Neural progenitor cell (in vitro differentiated cells): ENCODE data around the gene SLC2A5. TPM values are rescaled to one million over a fixed set of nuclear protein-coding genes. Genes with fewer than 3 reads are reported as not detected.

Experiments used
- DNase-seq: peaks from one replicate; pipeline ENCODE4 v3.0.0-alpha.2; 2016; ENCODE audit warnings: low spot score
- H2AFZ ChIP-seq: fragments of 200-600 bp; sonication (generic); replicated peaks from 2 replicates; pipeline ENCODE4 v1.6.1; 2016; ENCODE audit warnings: antibody characterized with exemption
- H3F3A ChIP-seq: fragments of 200-600 bp; sonication (generic); 2 replicates; pipeline ENCODE4 v1.6.1; 2016; ENCODE audit warnings: antibody characterized with exemption, low read depth
- H3K27ac ChIP-seq: fragments of 200-600 bp; sonication (generic); 2 replicates; pipeline ENCODE4 v1.5.1; 2016; ENCODE audit warnings: mild to moderate bottlenecking
- H3K27me3 ChIP-seq: fragments of 200-600 bp; sonication (generic); 2 replicates; pipeline ENCODE4 v1.6.1; 2016; ENCODE audit warnings: mild to moderate bottlenecking, moderate library complexity
- H3K36me3 ChIP-seq: fragments of 200-600 bp; sonication (generic); 2 replicates; pipeline ENCODE4 v1.5.1; 2016
- H3K4me1 ChIP-seq: fragments of 200-600 bp; sonication (generic); 2 replicates; pipeline ENCODE4 v1.6.1; 2016; ENCODE audit warnings: mixed run types
- H3K4me2 ChIP-seq: fragments of 200-600 bp; sonication (generic); 2 replicates; pipeline ENCODE4 v1.6.1; 2016
- H3K4me3 ChIP-seq: fragments of 200-600 bp; sonication (generic); 2 replicates; pipeline ENCODE4 v1.5.1; 2016
- H3K79me2 ChIP-seq: fragments of 200-600 bp; sonication (generic); 2 replicates; pipeline ENCODE4 v1.6.1; 2016; ENCODE audit warnings: low read depth
- H3K9ac ChIP-seq: fragments of 200-600 bp; sonication (generic); 2 replicates; pipeline ENCODE4 v1.6.1; 2016
- H3K9me3 ChIP-seq: fragments of 200-600 bp; sonication (generic); 2 replicates; pipeline ENCODE4 v1.5.1; 2016; ENCODE audit warnings: low read depth
- H4K20me1 ChIP-seq: fragments of 200-600 bp; sonication (generic); 2 replicates; pipeline ENCODE4 v1.6.1; 2016; ENCODE audit warnings: low read depth
- H3K27ac Mint-ChIP-seq: 3 replicates; pipeline ENCODE4 v1.8.0; 2021; ENCODE audit warnings: mixed read lengths
- H3K27me3 Mint-ChIP-seq: 2 replicates; pipeline ENCODE4 v1.8.0; 2022; ENCODE audit warnings: low read depth, mild to moderate bottlenecking, inconsistent platforms, moderate library complexity, mixed read lengths; ENCODE audit not compliant: insufficient read depth
- H3K36me3 Mint-ChIP-seq: 3 replicates; pipeline ENCODE4 v1.8.0; 2021; ENCODE audit warnings: mixed read lengths
- H3K4me1 Mint-ChIP-seq: 3 replicates; pipeline ENCODE4 v1.8.0; 2021; ENCODE audit warnings: mixed read lengths
- H3K4me3 Mint-ChIP-seq: 3 replicates; pipeline ENCODE4 v1.8.0; 2021; ENCODE audit warnings: mild to moderate bottlenecking, moderate library complexity, mixed read lengths
- H3K9me3 Mint-ChIP-seq: 3 replicates; pipeline ENCODE4 v1.8.0; 2020; ENCODE audit warnings: mixed read lengths
- EZH2 ChIP-seq: fragments of 200-600 bp; sonication (generic); IDR thresholded peaks from 2 replicates; pipeline ENCODE4 v1.6.1; 2017; ENCODE audit warnings: antibody characterized with exemption, mild to moderate bottlenecking, moderate library complexity
- EZH2phosphoT487 ChIP-seq: fragments of 200-600 bp; sonication (generic); IDR thresholded peaks from 2 replicates; pipeline ENCODE4 v1.6.1; 2017; ENCODE audit warnings: antibody characterized with exemption
- total RNA-seq: library from RNA; depleted of rRNA; stranded (reverse); fragments of >200 nt; gene quantifications from 2 replicates; pipeline ENCODE4 v1.2.3, GENCODE V29; 2015; ENCODE audit warnings: low replicate concordance
- TF ChIP-seq, protein P1 (sequence below): fragments of 200-600 bp; sonication (generic); IDR thresholded peaks from 2 replicates; pipeline ENCODE4 v1.5.1; 2017; ENCODE audit warnings: antibody characterized with exemption, mild to moderate bottlenecking

The SLC2A5 gene
- total RNA-seq, 1 donor from 2014 or later, result not detected

DNA sequence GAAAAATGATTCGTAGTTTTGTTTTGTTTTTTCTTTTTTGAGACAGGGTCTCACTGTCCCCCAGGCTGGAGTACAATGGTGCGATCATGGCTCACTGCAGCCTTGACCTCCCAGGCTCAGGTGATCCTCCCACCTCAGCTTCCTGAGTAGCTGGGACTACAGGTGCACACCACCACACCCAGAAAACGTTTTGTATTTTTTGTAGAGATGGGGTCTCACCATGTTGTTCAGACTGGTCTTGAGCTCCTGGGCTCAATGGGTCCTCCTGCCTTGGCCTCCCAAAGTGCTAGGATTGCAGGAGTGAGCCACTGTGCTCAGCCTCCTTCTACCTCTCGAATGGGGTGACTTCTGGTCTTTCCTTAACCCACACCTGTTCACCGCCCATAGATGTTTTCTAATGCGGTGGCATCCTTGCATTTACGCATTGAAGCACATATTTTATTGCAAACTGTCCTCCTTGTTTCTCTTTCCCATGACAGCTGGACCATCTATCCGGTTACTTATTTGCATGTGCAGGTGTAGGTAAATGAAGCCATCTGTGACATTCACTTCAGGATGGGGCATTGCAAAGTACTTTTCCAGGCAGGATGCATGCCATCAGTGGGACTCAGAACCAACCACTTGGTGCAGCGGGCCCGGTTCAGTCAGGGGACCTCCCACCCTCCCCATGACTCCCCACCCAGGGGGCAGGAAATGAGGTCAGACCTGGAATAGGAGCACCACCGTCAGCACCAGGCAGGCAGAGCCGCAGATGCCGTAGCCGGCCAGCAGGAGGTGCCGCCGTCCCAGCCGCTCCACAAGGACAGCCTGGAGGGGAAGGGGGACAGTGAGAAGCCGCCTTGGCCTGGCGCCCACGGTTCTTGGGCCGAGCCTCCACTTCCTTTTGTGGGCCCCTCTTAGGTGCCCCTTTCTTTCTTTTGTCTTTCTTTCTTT lies 59.7 kb downstream of the SLC2A5 start:
- H3K79me2 ChIP-seq, result no peaks in the 10 kb centered on the region
- no peaks in the 10 kb centered on the region for H3F3A ChIP-seq
- no peak overlapping the region for H3K9ac ChIP-seq
- Mint-ChIP-seq H3K4me3 (no peak overlapping the region), H3K27me3 (peaks cover 13% of the 10 kb centered on the region), H3K4me1 (peaks cover 11% of the 10 kb centered on the region), H3K36me3 (no peaks in the 10 kb centered on the region), H3K27ac (peak overlapping the region; percentile 62), H3K9me3 (no peaks in the 10 kb centered on the region)
- H3K27me3 ChIP-seq, result no peaks in the 10 kb centered on the region
- no peaks in the 10 kb centered on the region for H3K4me1 ChIP-seq
- TF ChIP-seq, protein P1, sequence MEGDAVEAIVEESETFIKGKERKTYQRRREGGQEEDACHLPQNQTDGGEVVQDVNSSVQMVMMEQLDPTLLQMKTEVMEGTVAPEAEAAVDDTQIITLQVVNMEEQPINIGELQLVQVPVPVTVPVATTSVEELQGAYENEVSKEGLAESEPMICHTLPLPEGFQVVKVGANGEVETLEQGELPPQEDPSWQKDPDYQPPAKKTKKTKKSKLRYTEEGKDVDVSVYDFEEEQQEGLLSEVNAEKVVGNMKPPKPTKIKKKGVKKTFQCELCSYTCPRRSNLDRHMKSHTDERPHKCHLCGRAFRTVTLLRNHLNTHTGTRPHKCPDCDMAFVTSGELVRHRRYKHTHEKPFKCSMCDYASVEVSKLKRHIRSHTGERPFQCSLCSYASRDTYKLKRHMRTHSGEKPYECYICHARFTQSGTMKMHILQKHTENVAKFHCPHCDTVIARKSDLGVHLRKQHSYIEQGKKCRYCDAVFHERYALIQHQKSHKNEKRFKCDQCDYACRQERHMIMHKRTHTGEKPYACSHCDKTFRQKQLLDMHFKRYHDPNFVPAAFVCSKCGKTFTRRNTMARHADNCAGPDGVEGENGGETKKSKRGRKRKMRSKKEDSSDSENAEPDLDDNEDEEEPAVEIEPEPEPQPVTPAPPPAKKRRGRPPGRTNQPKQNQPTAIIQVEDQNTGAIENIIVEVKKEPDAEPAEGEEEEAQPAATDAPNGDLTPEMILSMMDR, result peak; percentile 75
- no peak for TF ChIP-seq EZH2phosphoT487
- H3K27ac ChIP-seq, result no peak overlapping the region
- no peaks in the 10 kb centered on the region for H3K36me3 ChIP-seq
- no peak overlapping the region for H3K4me3 ChIP-seq
- no peak overlapping the region for H2AFZ ChIP-seq
- H3K4me2 ChIP-seq, result no peak overlapping the region
- H4K20me1 ChIP-seq, result no peaks in the 10 kb centered on the region
- no peaks in the 10 kb centered on the region for H3K9me3 ChIP-seq
- DNase-seq, result peak; percentile 72

DNA sequence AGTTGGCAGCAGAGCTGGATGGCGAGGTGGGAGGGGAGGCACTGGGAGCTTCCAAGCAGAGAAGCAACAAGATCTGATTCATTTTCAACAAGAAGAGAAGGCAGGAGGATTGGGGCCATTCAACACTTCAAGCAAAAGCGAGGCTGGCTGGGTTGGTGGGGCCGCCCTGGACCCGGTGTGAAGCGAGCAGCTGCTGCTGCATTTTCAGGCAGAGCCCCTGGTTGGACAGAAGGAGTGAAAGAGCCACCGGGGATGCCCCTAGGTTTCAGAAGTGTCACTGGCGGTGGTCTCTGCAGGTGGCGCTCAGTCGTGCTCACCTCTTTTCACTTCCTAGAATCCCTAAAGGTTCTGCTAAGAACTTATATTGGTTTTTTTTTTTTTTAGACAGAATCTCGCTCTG lies 61.2 kb downstream of the SLC2A5 start:
- Mint-ChIP-seq H3K4me3 (no peak overlapping the region), H3K4me1 (peaks cover 18% of the 10 kb centered on the region), H3K27me3 (peaks cover 12% of the 10 kb centered on the region), H3K27ac (no peak overlapping the region), H3K36me3 (no peaks in the 10 kb centered on the region), H3K9me3 (no peaks in the 10 kb centered on the region)
- Histone ChIP-seq H3K4me3 (no peak overlapping the region), H3K4me1 (no peaks in the 10 kb centered on the region), H4K20me1 (no peaks in the 10 kb centered on the region), H3K27me3 (no peaks in the 10 kb centered on the region), H3K79me2 (no peaks in the 10 kb centered on the region), H3K4me2 (no peak overlapping the region), H3K36me3 (no peaks in the 10 kb centered on the region), H2AFZ (no peak overlapping the region), H3F3A (no peaks in the 10 kb centered on the region), H3K9ac (no peak overlapping the region), H3K27ac (no peak overlapping the region), H3K9me3 (no peaks in the 10 kb centered on the region)
- DNase-seq, result no peak
- TF ChIP-seq, protein P1, result no peak
- TF ChIP-seq EZH2, result no peak
- no peak for TF ChIP-seq EZH2phosphoT487

DNA sequence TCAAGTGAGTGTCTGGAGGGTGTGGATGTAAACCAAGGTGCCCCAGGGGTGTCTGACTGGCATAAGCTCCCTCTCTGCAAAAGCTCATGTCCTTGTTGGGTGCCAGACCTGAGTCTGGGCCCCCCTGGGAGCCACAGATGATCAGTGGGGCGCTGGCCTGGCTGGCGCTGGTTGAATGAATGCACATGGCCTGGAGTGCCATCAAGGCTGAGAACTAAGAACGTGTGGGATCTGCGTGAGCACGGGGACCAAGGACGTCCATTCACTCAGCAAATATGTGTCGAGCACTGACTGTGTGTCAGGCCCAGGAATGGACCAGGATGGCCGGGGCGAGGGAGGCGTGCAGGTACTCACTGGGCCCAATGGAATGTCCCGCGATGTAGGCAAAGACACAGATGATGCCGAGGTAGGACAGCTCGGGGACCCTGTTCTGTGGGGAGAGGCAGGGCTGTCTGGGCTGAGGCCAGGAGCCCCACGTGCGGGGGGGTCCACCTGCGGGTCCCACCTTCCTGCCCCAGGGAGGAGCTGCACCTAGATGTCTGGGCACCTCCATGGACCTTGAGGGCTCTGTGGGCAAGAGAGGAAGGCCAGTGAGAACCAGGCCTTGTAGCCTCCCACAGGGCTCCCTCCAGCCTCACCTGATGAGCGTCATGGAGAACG lies 62.3 kb downstream of the SLC2A5 start:
- H3K4me1 Mint-ChIP-seq, result peaks cover 26% of the 10 kb centered on the region
- Histone ChIP-seq H3K9me3 (no peaks in the 10 kb centered on the region), H3K4me2 (no peak overlapping the region), H4K20me1 (no peaks in the 10 kb centered on the region), H3K27ac (no peak overlapping the region), H3K79me2 (no peaks in the 10 kb centered on the region), H3K36me3 (no peaks in the 10 kb centered on the region), H3K9ac (no peak overlapping the region), H3K4me3 (no peak overlapping the region), H3K4me1 (peaks cover 3% of the 10 kb centered on the region), H3F3A (peaks cover 4% of the 10 kb centered on the region), H3K27me3 (no peaks in the 10 kb centered on the region), H2AFZ (no peak overlapping the region)
- H3K36me3 Mint-ChIP-seq, result no peaks in the 10 kb centered on the region
- DNase-seq, result no peak
- peak overlapping the region; percentile 87 for H3K27ac Mint-ChIP-seq
- no peak overlapping the region for H3K4me3 Mint-ChIP-seq
- peaks cover 10% of the 10 kb centered on the region for H3K27me3 Mint-ChIP-seq
- no peaks in the 10 kb centered on the region for H3K9me3 Mint-ChIP-seq
- no peak for TF ChIP-seq EZH2
- TF ChIP-seq, protein P1, result no peak
- TF ChIP-seq EZH2phosphoT487, result no peak
